GM12891 (cell line): ENCODE data around the gene AHI1.

Experiments
- PAX5 ChIP-seq: IDR thresholded peaks from 2 replicates; pipeline ENCODE4 v1.6.1; 2011; ENCODE audit warnings: low read length, moderate library complexity, mild to moderate bottlenecking; ENCODE audit not compliant: insufficient read depth, severe bottlenecking
- POLR2A ChIP-seq: IDR thresholded peaks from 2 replicates; pipeline ENCODE4 v1.6.1; 2011; ENCODE audit warnings: low read depth, low read length, control low read depth
- POLR2AphosphoS5 ChIP-seq: IDR thresholded peaks from 2 replicates; pipeline ENCODE4 v1.6.1; 2011; ENCODE audit warnings: low read depth, low read length, control low read depth
- SPI1 ChIP-seq: IDR thresholded peaks from 2 replicates; pipeline ENCODE4 v1.6.1; 2011; ENCODE audit warnings: low read depth, low read length, control low read depth
- TAF1 ChIP-seq: IDR thresholded peaks from 2 replicates; pipeline ENCODE4 v1.6.1; 2011; ENCODE audit warnings: low read depth, low read length, control low read depth

DNA sequence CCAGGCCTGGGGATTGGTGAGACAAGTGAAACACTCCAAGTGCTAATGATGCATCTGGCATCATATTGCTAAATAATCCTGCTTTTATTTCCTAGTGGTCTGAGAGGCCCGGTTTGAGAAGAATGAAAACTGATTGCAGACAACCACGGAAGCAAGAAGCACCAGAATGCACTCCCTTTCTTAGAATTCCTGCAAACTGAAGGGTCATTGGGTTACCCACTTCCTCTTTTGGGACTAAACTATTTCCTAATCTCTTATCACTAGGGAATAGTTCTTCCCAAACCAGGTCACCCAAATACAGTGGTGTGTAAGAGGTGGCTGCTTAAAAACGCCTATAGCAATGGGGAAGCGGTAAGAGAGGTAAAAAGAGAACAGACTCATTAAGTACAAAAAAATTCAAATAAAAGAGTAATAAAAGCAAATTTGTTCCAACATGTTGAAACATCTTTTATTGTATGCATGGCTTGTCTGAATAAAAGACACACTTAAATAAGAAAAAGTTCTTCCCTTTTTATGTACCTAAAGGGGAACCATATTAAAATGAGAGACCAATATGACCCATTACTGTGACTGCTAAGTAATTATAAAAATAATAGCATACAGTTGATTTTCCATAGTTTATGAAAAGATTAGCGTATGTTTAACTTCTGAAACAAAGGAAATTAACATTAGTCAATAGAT, 190.7 kb downstream of the AHI1 start:
- TF ChIP-seq POLR2A = no peak
- TF ChIP-seq PAX5 = no peak
- no peak for TF ChIP-seq TAF1
- TF ChIP-seq POLR2AphosphoS5 = no peak
- peak; percentile 66 for TF ChIP-seq SPI1
